HG03064 (cell line): ENCODE measurements around the gene CTH.
"Not testable (repeated sequence)": the region's sequence is repeated elsewhere in the genome, so short reads cannot be mapped to it uniquely, and the experiment has no call there.

Source experiments
- ATAC-seq: cut with Tn5 transposase; IDR thresholded peaks from one replicate; pipeline ENCODE4 v1.9.1; 2021; ENCODE audit warnings: low read depth; ENCODE audit not compliant: unreplicated experiment

Gene CTH

GRCh38 chr1:70410604-70411359, at the start of gene CTH:
Gene CTH, plus strand, starts transcription at chr1:70411268. Its CDS starts 148 bp downstream, at chr1:70411416.
- peak; percentile 97 for ATAC-seq

GRCh38 chr1:70361727-70362398, 49.2 kb upstream of the CTH start:
- no peak for ATAC-seq

- no peak for ATAC-seq
These were observed 46.6 kb upstream of the CTH start for GRCh38 chr1:70364439-70364838.

- not testable (repeated sequence) for ATAC-seq
These were observed 44.6 kb upstream of the CTH start for GRCh38 chr1:70366425-70366952.

- ATAC-seq: not testable (repeated sequence)
These were observed 44.1 kb upstream of the CTH start for GRCh38 chr1:70366997-70367396.

GRCh38 chr1:70367397-70367796, 43.7 kb upstream of the CTH start:
- not testable (repeated sequence) for ATAC-seq

- not testable (repeated sequence) for ATAC-seq
These were observed 39.5 kb upstream of the CTH start for GRCh38 chr1:70371586-70371985.

- no peak for ATAC-seq
These were observed 38.6 kb upstream of the CTH start for GRCh38 chr1:70372426-70372825.

- not testable (repeated sequence) for ATAC-seq
These were observed 37.5 kb upstream of the CTH start for GRCh38 chr1:70373580-70373979.

- no peak for ATAC-seq
These were observed 34.9 kb upstream of the CTH start for GRCh38 chr1:70376196-70376595.

GRCh38 chr1:70382682-70383081, 28.4 kb upstream of the CTH start:
- ATAC-seq: peak; percentile 84

- ATAC-seq: peak; percentile 15
These were observed 27.6 kb upstream of the CTH start for GRCh38 chr1:70383483-70383882.

- no peak for ATAC-seq
These were observed 26.5 kb upstream of the CTH start for GRCh38 chr1:70384542-70384941.

- no peak for ATAC-seq
These were observed 25.6 kb upstream of the CTH start for GRCh38 chr1:70385477-70385876.

GRCh38 chr1:70386121-70386520, 24.9 kb upstream of the CTH start:
- ATAC-seq: no peak

- no peak for ATAC-seq
These were observed 23.6 kb upstream of the CTH start for GRCh38 chr1:70387507-70387906.

- ATAC-seq: no peak
These were observed 18.4 kb upstream of the CTH start for GRCh38 chr1:70392626-70393025.

GRCh38 chr1:70396607-70397006, 14.5 kb upstream of the CTH start:
- ATAC-seq: no peak

- ATAC-seq: no peak
These were observed 14.1 kb upstream of the CTH start for GRCh38 chr1:70397013-70397412.

- no peak for ATAC-seq
These were observed 10.7 kb upstream of the CTH start for GRCh38 chr1:70400335-70400734.

- no peak for ATAC-seq
These were observed 9.1 kb upstream of the CTH start for GRCh38 chr1:70401974-70402373.

- ATAC-seq: no peak
These were observed 7.3 kb upstream of the CTH start for GRCh38 chr1:70403759-70404158.
